HepG2 (cell line): ENCODE results near the gene TBC1D5. TPM values are rescaled to one million over a fixed set of nuclear protein-coding genes. Genes with fewer than 3 reads are reported as not detected.

Experiments used
- ATAC-seq: fragments of 200-7000 bp; cut with Tn5 transposase; 3 replicates; pipeline ENCODE4 v1.9.1; 2020; ENCODE audit warnings: mild to moderate bottlenecking, moderate library complexity
- BruUV-seq: library from RNA; stranded (reverse); fragments of 400-500 nt; replicated peaks from 2 replicates; lab custom pipeline; 2021; lab: Mats Ljungman, UMichigan
- CTCF ChIA-PET: fragments of 300-600 bp; formaldehyde crosslinking; extraction: SDS; loops from one replicate; lab custom pipeline; 2021; ENCODE audit warnings: low total read pairs, inconsistent platforms, low intra/inter-chr PET ratio; lab: Yijun Ruan, JAX
- POLR2A ChIA-PET: fragments of 350-600 bp; sonication (Branson Sonifier 250); formaldehyde crosslinking; loops from one replicate; lab custom pipeline; 2020; ENCODE audit warnings: antibody characterized with exemption, inconsistent platforms; lab: Yijun Ruan, JAX
- DNase-seq: peaks from one replicate; pipeline ENCODE4 v3.0.0-alpha.2; 2015; ENCODE audit warnings: low spot score
- FAIRE-seq: peaks from 3 replicates; lab custom pipeline; 2011; peaks lifted over from hg19 to GRCh38; lab: Jason Lieb, UNC
- H2AFZ ChIP-seq: one replicate; pipeline ENCODE4 v1.6.1; 2011; ENCODE audit warnings: low read length, inconsistent platforms
- H3K27ac ChIP-seq: fragments of 300-600 bp; 3 replicates; pipeline ENCODE4 v1.8.0; 2011; ENCODE audit warnings: mixed run types, mild to moderate bottlenecking, mixed read lengths, low read length, inconsistent platforms; ENCODE audit not compliant: insufficient read depth; ENCODE audit errors: extremely low read length
- H3K27me3 ChIP-seq, 2 experiments: fragments of 200-600 bp in 1 of 2; 2 replicates in 1 of 2; 3 replicates in 1 of 2; pipeline versions ENCODE4 v1.6.0 to v1.8.0; 2011; ENCODE audit warnings: low read length in 2 of 2, mild to moderate bottlenecking in 2 of 2, moderate library complexity in 2 of 2, inconsistent platforms in 1 of 2; ENCODE audit not compliant: insufficient read depth in 2 of 2, control insufficient read depth in 1 of 2
- H3K36me3 ChIP-seq, 2 experiments: fragments of 200-600 bp in 1 of 2; replicated peaks in 1 of 2; 2 replicates in 1 of 2; 3 replicates in 1 of 2; pipeline versions ENCODE4 v1.5.1 to v1.8.0; 2011; ENCODE audit warnings: low read length in 2 of 2, inconsistent platforms in 1 of 2; ENCODE audit not compliant: insufficient read depth in 2 of 2, control insufficient read depth in 1 of 2
- H3K4me1 ChIP-seq: 2 replicates; pipeline ENCODE4 v1.5.1; 2012; ENCODE audit warnings: low read length, inconsistent platforms; ENCODE audit not compliant: insufficient read depth
- H3K4me2 ChIP-seq: 2 replicates; pipeline ENCODE4 v1.6.0; 2011; ENCODE audit warnings: low read depth, low read length, inconsistent platforms
- H3K4me3 ChIP-seq, 3 experiments: fragments of 200-600 bp in 1 of 3; sonication (generic), shearing (Covaris generic) in 1 of 3; replicated peaks in 1 of 3; 2 replicates each; pipeline ENCODE4 v1.5.1; 2011 to 2016; ENCODE audit warnings: low read length in 3 of 3, inconsistent platforms in 2 of 3, low read depth in 2 of 3, mild to moderate bottlenecking in 2 of 3, control low read depth in 1 of 3, mixed read lengths in 1 of 3; ENCODE audit not compliant: insufficient read depth in 1 of 3
- H3K79me2 ChIP-seq: one replicate; pipeline ENCODE4 v1.6.1; 2011; ENCODE audit warnings: low read length, inconsistent platforms; ENCODE audit not compliant: insufficient read depth
- H3K9ac ChIP-seq: 2 replicates; pipeline ENCODE4 v1.6.0; 2011; ENCODE audit warnings: mild to moderate bottlenecking, low read depth, low read length, inconsistent platforms; ENCODE audit not compliant: insufficient read depth
- H3K9me3 ChIP-seq: 2 replicates; pipeline ENCODE4 v1.5.1; 2012; ENCODE audit warnings: mild to moderate bottlenecking, low read length
- H4K20me1 ChIP-seq: 2 replicates; pipeline ENCODE4 v1.6.0; 2011; ENCODE audit warnings: inconsistent platforms, mild to moderate bottlenecking, low read length, moderate library complexity; ENCODE audit not compliant: insufficient read depth
- AHR ChIP-seq: IDR thresholded peaks from 2 replicates; pipeline ENCODE4 v1.6.1; 2018; ENCODE audit warnings: missing genetic modification reagents, missing compliant biosample characterization
- CCDC6 ChIP-seq: sonication (generic); formaldehyde crosslinking; IDR thresholded peaks from 2 replicates; pipeline ENCODE4 v1.8.1; 2022; ENCODE audit warnings: mild to moderate bottlenecking, missing genetic modification reagents, moderate library complexity
- KLF16 ChIP-seq, 2 experiments: sonication (generic) in 1 of 2; formaldehyde crosslinking in 1 of 2; IDR thresholded peaks; 2 replicates each; pipeline versions ENCODE4 v1.6.1 to v1.8.0; 2016 to 2023; ENCODE audit warnings: missing genetic modification reagents in 2 of 2, missing compliant biosample characterization in 1 of 2
- MBNL3 ChIP-seq: fragments of 250-450 bp; sonication (Bioruptor Pico); conservative IDR thresholded peaks from 2 replicates; pipeline ENCODE4 v1.8.0; 2022; ENCODE audit warnings: mild to moderate bottlenecking, inconsistent platforms
- MEF2D ChIP-seq: sonication (generic); formaldehyde crosslinking; IDR thresholded peaks from 2 replicates; pipeline ENCODE4 v1.5.1; 2020; ENCODE audit warnings: mild to moderate bottlenecking, missing genetic modification reagents
- MIXL1 ChIP-seq: IDR thresholded peaks from 2 replicates; pipeline ENCODE4 v1.6.1; 2016
- MTF1 ChIP-seq: sonication (generic); formaldehyde crosslinking; IDR thresholded peaks from 2 replicates; pipeline ENCODE4 v1.5.0; 2020; ENCODE audit warnings: missing genetic modification reagents
- NR2F6 ChIP-seq, 2 experiments: IDR thresholded peaks; 2 replicates each; pipeline ENCODE4 v1.6.1; 2016; ENCODE audit warnings: antibody characterized with exemption in 1 of 2, mild to moderate bottlenecking in 1 of 2
- TCF7L2 ChIP-seq: IDR thresholded peaks from 2 replicates; pipeline ENCODE4 v1.6.1; 2011; ENCODE audit warnings: mild to moderate bottlenecking, low read depth, low read length, moderate library complexity
- ZMYM4 ChIP-seq: sonication (generic); formaldehyde crosslinking; IDR thresholded peaks from 2 replicates; pipeline ENCODE4 v1.8.1; 2023; ENCODE audit warnings: mild to moderate bottlenecking, missing genetic modification reagents
- ZNF652 ChIP-seq: IDR thresholded peaks from 2 replicates; pipeline ENCODE4 v1.6.1; 2016; ENCODE audit warnings: low read depth, borderline replicate concordance
- ZNF737 ChIP-seq: sonication (generic); formaldehyde crosslinking; IDR thresholded peaks from 2 replicates; pipeline ENCODE4 v1.5.0; 2020; ENCODE audit warnings: missing genetic modification reagents, mild to moderate bottlenecking, borderline replicate concordance
- ZSCAN21 ChIP-seq: sonication (generic); formaldehyde crosslinking; IDR thresholded peaks from 2 replicates; pipeline ENCODE4 v1.8.0; 2022; ENCODE audit warnings: mild to moderate bottlenecking, missing genetic modification reagents, moderate library complexity, borderline replicate concordance
- WGBS: methylation state at CpG from one replicate; pipeline ENCODE4 v1.1.6; 2017; ENCODE audit warnings: low lambda C conversion rate; 5-methylcytosine and 5-hydroxymethylcytosine counted together
- in situ Hi-C: cut with HindIII; loops from 2 replicates; pipeline ENCODE4 v1.10.0; 2017; ENCODE audit warnings: low pct_unique_long_range_greater_than_20kb; ENCODE audit not compliant: extremely low pct_ligation_motif_present
- intact Hi-C: fragments of 100-400 bp; cut with micrococcal nuclease; formaldehyde crosslinking; loops from one replicate; pipeline ENCODE4 v1.10.0; 2022; ENCODE audit not compliant: unreplicated experiment
- polyA plus RNA-seq, 8 experiments: library from polyadenylated mRNA; depleted of rRNA in 3 of 8; stranded (reverse) in 7 of 8; unstranded in 1 of 8; fragments of >200 nt; fragmentation: Illumina TruSeq in 4 of 8; extraction: Trizol in 4 of 8; gene quantifications; 2 replicates each; pipeline versions ENCODE4 v1.2.1 to v1.2.3, GENCODE V29; 2011 to 2016; ENCODE audit warnings: low read depth in 4 of 8, missing spikeins in 1 of 8, mixed read lengths in 1 of 8; ENCODE audit not compliant: insufficient read depth in 1 of 8
- total RNA-seq, 5 experiments: library from RNA; depleted of rRNA; stranded (reverse); fragments of >200 nt; fragmentation: Illumina TruSeq; extraction: Trizol; gene quantifications; 2 replicates each; pipeline ENCODE4 v1.2.3, GENCODE V29; 2016; ENCODE audit warnings: low read depth in 1 of 5
- TF ChIP-seq, protein P1 (sequence below): IDR thresholded peaks from 2 replicates; pipeline ENCODE4 v1.6.1; 2018; ENCODE audit warnings: missing genetic modification reagents
- TF ChIP-seq, protein P2 (sequence below), 2 experiments: sonication (generic) in 1 of 2; formaldehyde crosslinking in 1 of 2; IDR thresholded peaks; 2 replicates each; pipeline versions ENCODE4 v1.5.1 to v1.6.1; 2011 to 2020; ENCODE audit warnings: borderline replicate concordance in 1 of 2, low read depth in 1 of 2, low read length in 1 of 2, mild to moderate bottlenecking in 1 of 2, missing genetic modification reagents in 1 of 2, moderate library complexity in 1 of 2
- TF ChIP-seq, protein P3 (sequence below): sonication (generic); formaldehyde crosslinking; IDR thresholded peaks from 2 replicates; pipeline ENCODE4 v1.5.1; 2020; ENCODE audit warnings: missing genetic modification reagents, mild to moderate bottlenecking, borderline replicate concordance

TBC1D5 gene
- total and polyA plus RNA-seq, 2 of the 13 experiments (the other 11 are each of a cell fraction or from before 2014, with no cell fraction given) = 19.2 to 33.3 TPM

GRCh38 chr3:17115186-17115585, 627.2 kb downstream of the TBC1D5 start (continued):
- TF ChIP-seq, protein P1, sequence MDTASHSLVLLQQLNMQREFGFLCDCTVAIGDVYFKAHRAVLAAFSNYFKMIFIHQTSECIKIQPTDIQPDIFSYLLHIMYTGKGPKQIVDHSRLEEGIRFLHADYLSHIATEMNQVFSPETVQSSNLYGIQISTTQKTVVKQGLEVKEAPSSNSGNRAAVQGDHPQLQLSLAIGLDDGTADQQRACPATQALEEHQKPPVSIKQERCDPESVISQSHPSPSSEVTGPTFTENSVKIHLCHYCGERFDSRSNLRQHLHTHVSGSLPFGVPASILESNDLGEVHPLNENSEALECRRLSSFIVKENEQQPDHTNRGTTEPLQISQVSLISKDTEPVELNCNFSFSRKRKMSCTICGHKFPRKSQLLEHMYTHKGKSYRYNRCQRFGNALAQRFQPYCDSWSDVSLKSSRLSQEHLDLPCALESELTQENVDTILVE (CRISPR knock-in tag) = no peak
- no peak for TF ChIP-seq NR2F6 (IDR thresholded peaks at IDR 0.05)
- no peak for TF ChIP-seq NR2F6 (CRISPR knock-in tag; IDR thresholded peaks at IDR 0.05)
- TF ChIP-seq ZNF652 = no peak
- TF ChIP-seq ZSCAN21 = no peak
- TF ChIP-seq ZMYM4 (CRISPR knock-in tag) = no peak
- TF ChIP-seq MBNL3 (CRISPR knock-in tag) = no peak

- Histone ChIP-seq H3K4me2 (no peak overlapping the region), H3K27me3 (no peaks in the 10 kb centered on the region), H3K36me3 (no peaks in the 10 kb centered on the region), H3K79me2 (no peaks in the 10 kb centered on the region), H3K9me3 (no peaks in the 10 kb centered on the region; the same call in 1 of the 2 replicates), H3K9ac (no peak overlapping the region), H3K4me1 (no peaks in the 10 kb centered on the region), H3K4me3 (no peak overlapping the region), H3K27ac (no peak overlapping the region), H4K20me1 (no peaks in the 10 kb centered on the region), H2AFZ (no peak overlapping the region)
- WGBS = 29% methylated on average over 3 of the region's 3 CpGs
- FAIRE-seq (no peak), DNase-seq (no peak), ATAC-seq (no peak)
- ChIA-PET POLR2A (no interaction called here), CTCF (no interaction called here)
- no TSS peak for BruUV-seq
- TF ChIP-seq CCDC6 (CRISPR knock-in tag) (no peak), ZNF737 (no peak), MTF1 (CRISPR knock-in tag) (no peak), KLF16 (CRISPR knock-in tag; IDR thresholded peaks at IDR 0.05) (no peak), MEF2D (CRISPR knock-in tag) (no peak), AHR (CRISPR knock-in tag) (no peak), MIXL1 (CRISPR knock-in tag) (no peak), TCF7L2 (no peak)
- TF ChIP-seq, protein P2, sequence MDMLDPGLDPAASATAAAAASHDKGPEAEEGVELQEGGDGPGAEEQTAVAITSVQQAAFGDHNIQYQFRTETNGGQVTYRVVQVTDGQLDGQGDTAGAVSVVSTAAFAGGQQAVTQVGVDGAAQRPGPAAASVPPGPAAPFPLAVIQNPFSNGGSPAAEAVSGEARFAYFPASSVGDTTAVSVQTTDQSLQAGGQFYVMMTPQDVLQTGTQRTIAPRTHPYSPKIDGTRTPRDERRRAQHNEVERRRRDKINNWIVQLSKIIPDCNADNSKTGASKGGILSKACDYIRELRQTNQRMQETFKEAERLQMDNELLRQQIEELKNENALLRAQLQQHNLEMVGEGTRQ (IDR thresholded peaks at IDR 0.05; ENCODE audit: low read depth, low read length) = no peak
- TF ChIP-seq, protein P2 (CRISPR knock-in tag; IDR thresholded peaks at IDR 0.05; ENCODE audit: borderline replicate concordance) = no peak
- TF ChIP-seq, protein P3, sequence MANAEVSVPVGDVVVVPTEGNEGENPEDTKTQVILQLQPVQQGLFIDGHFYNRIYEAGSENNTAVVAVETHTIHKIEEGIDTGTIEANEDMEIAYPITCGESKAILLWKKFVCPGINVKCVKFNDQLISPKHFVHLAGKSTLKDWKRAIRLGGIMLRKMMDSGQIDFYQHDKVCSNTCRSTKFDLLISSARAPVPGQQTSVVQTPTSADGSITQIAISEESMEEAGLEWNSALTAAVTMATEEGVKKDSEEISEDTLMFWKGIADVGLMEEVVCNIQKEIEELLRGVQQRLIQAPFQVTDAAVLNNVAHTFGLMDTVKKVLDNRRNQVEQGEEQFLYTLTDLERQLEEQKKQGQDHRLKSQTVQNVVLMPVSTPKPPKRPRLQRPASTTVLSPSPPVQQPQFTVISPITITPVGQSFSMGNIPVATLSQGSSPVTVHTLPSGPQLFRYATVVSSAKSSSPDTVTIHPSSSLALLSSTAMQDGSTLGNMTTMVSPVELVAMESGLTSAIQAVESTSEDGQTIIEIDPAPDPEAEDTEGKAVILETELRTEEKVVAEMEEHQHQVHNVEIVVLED (CRISPR knock-in tag) = no peak
- intact Hi-C loops = no loop called here
- in situ Hi-C loops = no loop called here
Measured at GRCh38 chr3:17111586-17111985, 630.8 kb downstream of the TBC1D5 start.
